ENCODE results near the gene HOXA2. TPM values are rescaled to one million over a fixed set of nuclear protein-coding genes. Genes with fewer than 3 reads are reported as not detected.

The HOXA2 gene
- total and polyA plus RNA-seq, 12 donors: 0.41 to 5.7 (median 1.2) TPM; not detected in 1

DNA sequence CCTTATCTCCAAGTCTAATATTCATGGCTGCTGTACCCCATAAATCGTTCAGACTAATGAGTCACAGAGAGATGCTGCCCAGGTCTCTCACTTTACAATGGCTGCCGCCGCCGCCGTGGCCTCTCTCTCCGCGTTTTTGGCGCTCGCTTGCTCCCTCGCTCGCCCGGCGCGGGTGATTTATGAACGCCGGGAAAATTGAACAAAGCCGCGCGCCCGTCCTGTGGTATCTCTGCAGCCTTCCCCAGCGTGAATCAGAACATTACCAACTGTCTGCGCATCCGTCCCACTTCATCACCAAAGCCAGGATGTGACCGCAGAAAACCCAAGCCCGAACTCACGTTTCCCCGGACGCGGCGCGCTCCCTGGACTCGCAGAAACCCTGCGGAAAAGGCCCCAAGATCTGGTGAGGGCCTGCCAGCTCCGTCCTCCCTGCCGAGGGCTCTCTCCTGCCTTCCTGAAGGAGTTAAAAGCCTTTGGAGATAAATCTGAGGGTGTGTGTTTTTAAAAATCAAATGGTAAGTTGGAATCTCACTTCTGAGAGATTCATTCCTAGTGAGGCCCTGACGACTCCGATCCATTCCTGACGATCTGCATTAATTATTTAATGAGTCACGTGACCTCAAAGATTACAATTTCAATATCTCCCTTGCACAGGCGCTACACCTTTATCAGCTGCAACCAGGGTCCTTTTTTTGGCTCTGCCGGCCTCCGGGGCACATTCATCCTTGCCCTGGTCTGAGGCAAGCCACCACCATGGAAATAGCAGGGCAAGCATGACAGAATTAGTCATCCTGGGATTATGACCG, 21.8 kb upstream of the HOXA2 start:
- Histone ChIP-seq H3K27ac (peak overlapping the region in 4 of 5 donors; percentile 36 to 90 (median 56)), H3K9me3 (replicated peaks in 1 of 3) (no peaks in the 10 kb centered on the region), H3K4me1 (replicated peaks in 1 of 2) (peaks cover under 1 to 38% of the 10 kb centered on the region in 2 donors), H3K27me3 (no peaks in the 10 kb centered on the region), H3K36me3 (replicated peaks in 1 of 2) (no peaks in the 10 kb centered on the region), H3K4me3 (no peak overlapping the region)
- 67 to 77% (median 71%) methylated on average over 34 to 43 of the region's 43 CpGs for WGBS, 4 donors
- intact Hi-C loops (cut with DNase I): no loop called here
- peak in 4 of 7 donors; percentile 32 to 77 (median 64) for DNase-seq
- TF ChIP-seq POLR2A (IDR thresholded peaks at IDR 0.05): no peak
- TF ChIP-seq, protein P1, sequence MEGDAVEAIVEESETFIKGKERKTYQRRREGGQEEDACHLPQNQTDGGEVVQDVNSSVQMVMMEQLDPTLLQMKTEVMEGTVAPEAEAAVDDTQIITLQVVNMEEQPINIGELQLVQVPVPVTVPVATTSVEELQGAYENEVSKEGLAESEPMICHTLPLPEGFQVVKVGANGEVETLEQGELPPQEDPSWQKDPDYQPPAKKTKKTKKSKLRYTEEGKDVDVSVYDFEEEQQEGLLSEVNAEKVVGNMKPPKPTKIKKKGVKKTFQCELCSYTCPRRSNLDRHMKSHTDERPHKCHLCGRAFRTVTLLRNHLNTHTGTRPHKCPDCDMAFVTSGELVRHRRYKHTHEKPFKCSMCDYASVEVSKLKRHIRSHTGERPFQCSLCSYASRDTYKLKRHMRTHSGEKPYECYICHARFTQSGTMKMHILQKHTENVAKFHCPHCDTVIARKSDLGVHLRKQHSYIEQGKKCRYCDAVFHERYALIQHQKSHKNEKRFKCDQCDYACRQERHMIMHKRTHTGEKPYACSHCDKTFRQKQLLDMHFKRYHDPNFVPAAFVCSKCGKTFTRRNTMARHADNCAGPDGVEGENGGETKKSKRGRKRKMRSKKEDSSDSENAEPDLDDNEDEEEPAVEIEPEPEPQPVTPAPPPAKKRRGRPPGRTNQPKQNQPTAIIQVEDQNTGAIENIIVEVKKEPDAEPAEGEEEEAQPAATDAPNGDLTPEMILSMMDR (IDR thresholded peaks at IDR 0.05): no peak

DNA sequence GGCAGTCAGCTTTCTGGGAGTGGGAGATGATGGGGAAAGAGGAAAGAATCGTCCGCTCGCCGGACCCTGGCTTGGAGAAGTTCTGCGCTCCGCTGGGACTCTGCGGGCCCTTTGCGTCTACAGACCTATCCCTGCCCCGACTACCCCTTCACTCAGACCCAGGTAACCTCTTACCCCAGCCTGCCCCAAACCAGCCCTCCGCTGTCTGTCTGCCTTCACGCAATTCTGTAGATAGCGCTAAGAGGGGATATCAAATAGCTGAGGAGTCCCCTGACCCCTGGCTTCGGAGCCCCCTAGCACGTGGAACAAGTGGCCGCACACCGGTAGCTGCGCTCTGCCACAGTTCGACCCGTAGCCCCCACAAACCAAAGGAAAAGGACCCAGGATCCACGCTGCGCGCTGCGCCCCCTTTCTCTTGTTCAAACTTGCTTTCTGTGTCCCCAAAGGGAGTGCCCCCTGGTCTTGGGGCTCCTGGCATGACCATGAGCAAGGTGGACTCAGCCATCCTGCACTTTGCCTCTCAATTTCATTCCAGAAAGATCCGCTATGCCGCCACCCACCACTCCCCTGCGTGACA, 21.1 kb upstream of the HOXA2 start:
- Histone ChIP-seq H3K4me1 (replicated peaks in 1 of 2) (peaks cover 0 to 33% of the 10 kb centered on the region in 2 donors), H3K9me3 (replicated peaks in 1 of 3) (no peaks in the 10 kb centered on the region), H3K4me3 (no peak overlapping the region), H3K27ac (peak overlapping the region in 4 of 5 donors; percentile 36 to 90 (median 56)), H3K36me3 (replicated peaks in 1 of 2) (no peaks in the 10 kb centered on the region), H3K27me3 (no peaks in the 10 kb centered on the region)
- TF ChIP-seq, protein P1 (IDR thresholded peaks at IDR 0.05): no peak
- no peak for TF ChIP-seq POLR2A (IDR thresholded peaks at IDR 0.05)
- intact Hi-C loops (cut with DNase I): no loop called here
- DNase-seq: peak in 2 of 7 donors; percentile 13 to 47
- 83 to 86% (median 85%) methylated on average over 26 of the region's 26 CpGs for WGBS, 4 donors

DNA sequence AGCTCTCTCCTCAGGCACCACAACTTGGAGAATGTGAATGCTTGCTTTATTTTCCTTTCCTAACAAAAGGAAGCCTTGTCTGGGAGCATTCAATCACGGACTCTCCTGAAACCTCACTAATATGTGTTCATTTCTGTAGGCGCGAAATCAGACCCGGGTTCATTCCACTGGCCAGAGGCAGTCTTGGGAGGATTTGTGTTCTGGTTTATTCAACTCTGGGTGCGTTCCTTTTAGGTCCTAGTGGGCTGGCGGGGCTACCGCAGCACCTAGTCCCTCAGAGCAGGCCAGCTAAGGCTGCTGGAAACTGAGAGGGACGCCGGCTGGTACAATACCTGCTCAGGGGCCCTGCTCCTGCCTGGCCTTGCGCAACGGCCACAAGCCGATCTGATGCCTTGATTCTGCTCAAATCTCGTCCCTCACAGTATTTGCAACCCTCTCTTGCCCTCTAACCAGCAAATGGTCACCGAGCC, 20.6 kb upstream of the HOXA2 start:
- Histone ChIP-seq H3K27ac (peak overlapping the region in 4 of 5 donors; percentile 36 to 90 (median 54)), H3K4me3 (peak overlapping the region in 1 of 4 donors; percentile 20), H3K9me3 (replicated peaks in 1 of 3) (no peaks in the 10 kb centered on the region), H3K36me3 (replicated peaks in 1 of 2) (no peaks in the 10 kb centered on the region), H3K27me3 (no peaks in the 10 kb centered on the region), H3K4me1 (replicated peaks in 1 of 2) (peaks cover 0 to 28% of the 10 kb centered on the region in 2 donors)
- WGBS, 4 donors: 70 to 86% (median 77%) methylated on average over 8 to 14 of the region's 14 CpGs
- intact Hi-C loops (cut with DNase I): no loop called here
- TF ChIP-seq POLR2A (IDR thresholded peaks at IDR 0.05): no peak
- TF ChIP-seq, protein P1 (IDR thresholded peaks at IDR 0.05): no peak
- DNase-seq: peak in 3 of 7 donors; percentile 13 to 50 (median 21)

Data from adrenal gland (tissue), 12 donors.